ENCODE data around the gene TPSG1.

GRCh38 chr16:1224558-1224957 is 510 bp downstream of the TPSG1 start:
- no peak for TF ChIP-seq CTCF (IDR thresholded peaks at IDR 0.05)
- TF ChIP-seq POLR2A (IDR thresholded peaks at IDR 0.05): no peak

Data from uterus (tissue), 2 donors.